G401 (cell line): ENCODE data around the gene VRTN. TPM values are rescaled to one million over a fixed set of nuclear protein-coding genes. Genes with fewer than 3 reads are reported as not detected.
"Not testable (repeated sequence)": the region's sequence is repeated elsewhere in the genome, so short reads cannot be mapped to it uniquely, and the experiment has no call there.

Source experiments
- DNase-seq: peaks from one replicate; pipeline ENCODE4 v3.0.0-alpha.2; 2015; ENCODE audit warnings: low spot score
- in situ Hi-C: cut with HindIII; loops from 2 replicates; pipeline ENCODE4 v1.10.0; 2016; ENCODE audit warnings: low sequenced_read_pairs, mixed read lengths
- total RNA-seq: library from RNA; depleted of rRNA; stranded (reverse); fragments of >200 nt; shearing (Covaris generic); gene quantifications from 2 replicates; pipeline ENCODE4 v1.2.3, GENCODE V29; 2014

Gene VRTN
- total RNA-seq, 1 experiment from 2014 or later: not detected

DNA sequence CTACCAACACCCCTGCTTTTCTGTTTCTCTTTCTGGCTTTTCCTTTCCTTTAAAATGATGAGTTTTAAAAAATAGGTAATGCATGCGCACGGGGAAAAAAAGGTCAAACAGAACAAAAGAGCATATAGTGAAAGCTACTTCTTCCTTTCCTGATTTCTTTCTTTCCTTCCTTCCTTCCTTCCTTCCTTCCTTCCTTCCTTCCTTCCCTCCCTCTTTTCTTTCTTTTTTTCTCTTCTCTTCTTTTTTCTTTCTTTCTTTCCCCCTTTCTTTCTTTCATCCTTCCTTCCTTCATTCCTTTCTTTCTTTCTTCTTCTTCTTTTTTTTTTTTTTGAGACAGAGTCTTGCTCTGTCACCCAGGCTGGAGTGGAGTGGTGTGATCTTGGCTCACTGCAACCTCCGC is 42.2 kb downstream of the VRTN start:
- in situ Hi-C loops: not testable (repeated sequence)

GRCh38 chr14:74391479-74391878 is 43.2 kb downstream of the VRTN start:
- in situ Hi-C loops: no loop called here
- DNase-seq: no peak

More for the DNA sequence above, 42.2 kb downstream of the VRTN start:
- not testable (repeated sequence) for DNase-seq

- in situ Hi-C loops: no loop called here
- no peak for DNase-seq
These were observed 44.6 kb downstream of the VRTN start for GRCh38 chr14:74392616-74393570.

DNA sequence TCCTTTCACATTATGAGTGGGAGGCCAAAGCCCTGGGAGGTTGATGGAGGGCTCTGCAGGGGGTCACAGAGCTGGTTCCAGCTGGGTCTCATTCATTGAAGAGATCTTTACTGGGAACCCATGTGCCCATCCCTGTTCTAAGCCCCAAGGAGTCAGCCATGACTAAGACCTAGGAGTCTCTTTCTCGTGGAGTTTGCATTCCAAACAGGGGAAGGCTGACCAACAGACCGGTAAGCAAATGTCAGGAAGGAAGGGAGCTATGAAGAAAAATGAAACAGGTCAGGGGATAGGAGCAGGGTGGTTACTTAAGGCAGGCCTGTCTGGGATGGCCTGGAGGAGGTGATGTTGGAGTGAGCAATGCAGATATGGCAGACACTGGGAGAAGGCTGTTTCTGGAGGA is 46.3 kb downstream of the VRTN start:
- no peak for DNase-seq
- in situ Hi-C loops: no loop called here

DNA sequence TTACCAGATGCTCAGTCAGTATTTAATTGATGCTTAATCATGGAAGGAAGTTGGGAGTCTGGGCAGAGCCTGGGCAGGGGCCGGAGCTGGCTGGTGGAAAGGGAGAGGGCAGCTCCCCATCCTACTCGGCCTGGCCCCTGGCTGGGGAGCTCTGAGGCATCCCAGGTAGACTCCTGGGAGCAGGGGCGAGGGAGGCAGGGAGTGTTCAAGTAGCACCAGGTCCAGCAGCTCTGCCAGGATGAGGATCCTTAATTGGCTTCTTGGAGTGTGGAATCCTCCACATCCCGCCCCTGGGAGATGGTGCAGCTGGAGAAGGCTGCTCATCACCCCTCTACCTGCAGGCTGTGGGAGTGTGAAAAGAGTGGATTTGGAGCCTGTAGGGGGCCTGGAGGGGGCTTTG is 46.8 kb downstream of the VRTN start:
- in situ Hi-C loops: no loop called here
- DNase-seq: no peak

DNA sequence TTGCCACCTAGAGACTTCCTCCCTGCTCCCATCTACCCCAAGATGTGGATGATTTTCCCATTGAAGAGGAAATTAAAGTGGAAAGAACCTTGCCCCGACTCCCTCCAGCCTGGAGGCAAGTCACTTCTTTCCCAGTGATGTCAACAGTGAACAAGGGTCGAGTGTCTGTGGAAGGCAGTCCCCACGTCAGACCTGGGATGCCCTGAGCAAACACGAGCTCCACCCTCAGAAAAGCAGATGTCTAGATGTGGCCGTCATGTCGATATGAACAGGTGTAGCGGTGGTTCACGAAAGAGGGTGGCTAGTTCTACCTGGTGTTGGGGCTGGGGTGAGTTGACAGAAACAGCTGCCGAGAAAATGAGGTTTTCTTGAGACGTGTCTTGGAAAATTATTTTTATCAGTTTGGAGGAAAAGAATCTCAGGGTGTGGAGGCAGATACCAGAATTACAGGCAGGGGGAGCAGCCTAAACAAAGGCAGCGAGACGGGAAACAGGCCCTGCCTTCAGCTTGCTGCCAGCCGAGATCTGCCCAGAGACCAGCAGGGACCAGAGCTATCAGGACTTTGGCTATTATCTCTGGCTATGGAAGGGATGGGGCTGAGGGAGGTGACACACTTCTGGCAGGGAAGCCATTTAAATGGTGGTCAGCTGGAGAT is 51.9 kb downstream of the VRTN start:
- no peak for DNase-seq
- in situ Hi-C loops: no loop called here

DNA sequence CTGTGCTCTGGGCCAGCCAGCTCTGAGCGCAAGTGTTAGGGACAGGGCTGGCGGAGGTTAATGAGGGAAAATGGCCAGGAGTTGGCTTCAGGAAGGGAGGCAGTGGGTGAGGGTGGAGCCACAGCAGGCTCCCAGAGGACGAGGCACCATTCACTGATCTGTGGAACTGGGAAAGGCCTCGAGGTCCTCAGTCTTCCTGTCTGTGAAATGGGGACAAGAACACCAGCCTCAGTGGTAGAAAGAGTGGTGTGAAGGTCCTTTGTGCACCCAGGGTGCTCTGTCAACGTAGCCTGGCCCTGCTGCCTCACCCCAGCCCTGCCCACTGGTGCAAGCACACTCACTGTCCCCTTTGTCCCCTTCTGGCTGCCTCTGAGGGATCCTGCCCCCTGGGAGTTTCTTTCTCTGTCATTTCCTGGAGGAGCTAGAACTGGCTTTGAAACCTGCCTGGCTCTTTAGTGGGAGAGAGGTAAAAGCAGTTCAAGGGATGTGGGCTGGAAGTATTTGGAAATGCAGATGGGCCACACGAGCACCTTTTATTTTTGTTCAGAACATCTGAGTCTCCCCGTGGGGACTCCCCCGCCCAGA is 52.7 kb downstream of the VRTN start:
- in situ Hi-C loops: no loop called here
- DNase-seq: no peak

DNA sequence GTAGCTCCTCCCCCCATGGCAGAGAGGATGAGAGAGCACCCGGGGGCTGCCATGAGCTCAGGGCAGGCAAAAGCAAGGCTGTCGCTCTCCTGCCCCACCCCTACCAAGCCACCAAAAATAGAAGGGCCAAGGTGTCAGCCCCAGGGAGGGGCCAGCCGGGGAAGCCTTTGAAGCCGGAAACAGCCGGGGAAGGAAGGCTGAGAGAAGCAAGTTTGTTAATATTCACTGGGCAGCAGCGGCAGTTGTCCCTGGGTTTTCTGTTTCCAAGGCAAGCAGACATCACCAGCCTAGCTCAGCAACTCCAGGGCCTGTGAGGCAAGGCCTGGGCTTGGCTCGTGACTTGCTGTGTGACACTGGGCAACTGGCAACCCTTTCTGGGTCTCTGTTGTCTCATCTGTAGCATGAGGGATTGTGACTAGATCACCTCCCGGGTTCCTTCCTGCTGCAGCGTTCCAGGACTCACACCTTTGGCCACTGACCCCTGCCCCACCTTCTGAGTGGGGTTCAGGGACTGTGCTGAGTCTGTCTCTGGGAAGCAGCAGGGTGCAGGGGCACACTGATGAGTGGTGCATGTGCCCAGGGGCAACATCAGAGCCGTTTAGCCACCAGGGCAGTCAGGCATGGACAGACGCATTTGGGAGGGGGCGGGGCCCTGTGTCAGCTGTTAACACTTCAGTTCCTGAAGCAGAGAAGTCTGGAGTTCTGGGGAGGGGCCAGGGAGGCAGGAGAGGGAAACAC is 53.4 kb downstream of the VRTN start:
- no peak for DNase-seq
- in situ Hi-C loops: no loop called here

DNA sequence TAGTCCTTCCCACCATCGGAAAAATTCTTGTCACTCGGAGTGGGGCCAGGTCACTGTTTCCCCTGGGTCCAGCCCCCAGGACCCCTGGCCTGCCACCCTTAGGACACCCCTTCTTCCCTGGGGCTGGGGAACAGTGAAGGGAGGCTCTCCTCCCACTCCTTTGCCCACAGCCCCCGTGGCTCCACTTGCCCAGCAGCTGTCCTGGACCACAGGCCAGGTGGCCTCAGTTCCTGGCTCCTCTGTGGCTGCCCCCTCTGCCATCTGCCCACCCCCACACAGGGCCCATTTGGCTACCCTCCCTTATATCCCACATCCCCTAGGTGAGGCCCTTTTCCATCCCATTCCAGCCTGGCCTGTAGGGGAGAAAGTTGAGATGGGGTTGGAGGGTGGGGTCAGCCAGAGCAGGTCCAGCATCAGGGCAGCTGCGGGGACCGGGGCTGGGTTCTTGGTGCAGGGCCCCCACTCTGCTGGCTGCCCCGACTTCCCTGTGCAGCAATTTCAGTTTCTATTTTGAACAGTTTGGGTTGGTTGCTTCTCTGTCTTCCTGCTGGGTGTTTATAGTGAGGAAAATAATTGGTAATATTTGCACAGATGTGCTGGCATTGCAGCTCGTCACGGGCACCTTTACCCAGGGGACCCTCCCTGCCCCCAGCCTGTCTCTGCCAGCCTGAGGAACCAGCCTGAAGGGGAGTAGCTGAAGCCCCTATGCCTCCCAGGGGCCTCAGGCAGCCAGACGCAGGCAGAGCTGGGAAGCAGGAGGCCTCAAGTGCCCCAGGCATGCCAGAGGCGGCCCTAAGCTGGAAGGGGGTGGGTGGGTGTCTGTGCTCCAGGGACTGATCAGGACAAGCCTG is 54.4 kb downstream of the VRTN start:
- in situ Hi-C loops: no loop called here
- DNase-seq: no peak

DNA sequence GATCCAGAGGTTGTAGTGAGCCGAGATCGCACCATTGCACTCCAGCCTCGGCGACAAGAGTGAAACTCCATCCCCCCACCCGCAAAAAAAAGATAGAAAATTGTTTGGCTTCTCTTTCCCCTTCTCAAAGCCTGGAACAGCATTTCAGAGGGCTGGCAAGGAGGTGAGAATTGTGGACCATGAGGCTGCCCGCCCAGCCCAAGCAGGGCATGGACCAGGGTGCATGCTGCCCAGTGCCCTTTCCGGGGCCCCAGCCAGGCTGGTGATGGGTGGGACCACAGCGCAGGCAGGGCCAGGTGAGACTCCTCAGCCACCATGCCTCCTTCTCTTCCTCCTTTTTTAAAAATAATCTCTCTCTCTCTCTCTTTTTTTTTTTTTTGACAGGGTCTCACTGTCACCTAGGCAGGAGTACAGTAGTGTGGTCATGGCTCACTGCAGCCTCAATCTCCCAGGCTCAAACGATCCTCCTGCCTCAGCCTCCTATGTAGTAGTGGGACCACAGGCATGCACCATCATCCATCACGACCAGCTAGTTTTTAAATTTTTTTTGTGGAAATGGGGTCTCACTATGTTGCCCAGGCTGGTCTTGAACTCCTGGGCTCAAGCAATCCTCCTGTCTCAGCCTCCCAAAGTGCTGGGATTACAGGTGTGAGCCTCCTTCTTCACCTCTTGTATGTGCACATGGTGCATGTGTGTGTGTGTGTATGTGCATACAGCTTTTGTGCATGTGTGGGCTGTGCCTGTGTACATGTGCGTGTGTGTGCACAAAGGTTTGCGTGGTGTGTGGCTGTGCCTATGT is 55.5 kb downstream of the VRTN start:
- in situ Hi-C loops: no loop called here
- DNase-seq: no peak

- in situ Hi-C loops: no loop called here
- no peak for DNase-seq
These were observed 56.2 kb downstream of the VRTN start for GRCh38 chr14:74404435-74404834.

- in situ Hi-C loops: no loop called here
- DNase-seq: no peak
These were observed 57.4 kb downstream of the VRTN start for GRCh38 chr14:74405663-74406062.

DNA sequence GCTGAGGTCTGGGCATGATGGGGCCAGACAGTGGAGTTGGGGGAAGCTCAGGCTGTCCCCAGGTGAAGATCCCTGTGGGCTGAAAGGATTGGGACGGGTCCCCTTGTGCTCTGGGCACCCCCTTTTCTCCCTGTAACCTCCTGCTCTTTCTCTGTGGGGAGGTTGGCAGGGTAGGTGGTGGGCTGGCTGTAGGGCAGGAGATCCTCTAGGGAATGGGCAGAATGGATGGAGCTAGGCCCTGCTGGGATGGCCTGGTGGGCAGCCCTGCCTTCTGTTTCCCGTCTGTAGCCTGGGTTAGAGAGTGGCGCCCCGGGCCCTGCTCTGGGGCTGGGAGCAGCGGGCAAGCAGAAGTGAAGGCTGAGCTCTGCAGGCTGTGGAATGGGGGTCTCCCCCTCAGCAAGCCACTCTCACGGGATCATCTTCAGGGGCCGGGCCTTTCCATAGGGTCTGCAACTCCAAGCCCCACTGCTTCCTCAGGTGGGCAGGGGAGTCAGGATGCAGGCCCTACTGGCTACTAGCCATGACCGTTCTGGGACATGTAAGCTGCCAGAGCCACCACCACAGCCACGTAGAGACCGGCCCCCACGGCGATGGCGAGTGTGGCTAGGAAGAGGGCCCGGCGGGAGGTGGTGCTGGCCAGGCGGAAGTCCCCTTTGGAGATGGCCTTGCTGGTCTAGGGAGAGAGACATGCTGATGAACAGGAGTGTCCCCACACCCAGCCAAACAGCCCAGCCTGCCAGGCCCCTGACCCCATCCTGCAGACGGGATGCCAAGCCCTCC is 58.9 kb downstream of the VRTN start:
- in situ Hi-C loops: no loop called here
- DNase-seq: no peak

DNA sequence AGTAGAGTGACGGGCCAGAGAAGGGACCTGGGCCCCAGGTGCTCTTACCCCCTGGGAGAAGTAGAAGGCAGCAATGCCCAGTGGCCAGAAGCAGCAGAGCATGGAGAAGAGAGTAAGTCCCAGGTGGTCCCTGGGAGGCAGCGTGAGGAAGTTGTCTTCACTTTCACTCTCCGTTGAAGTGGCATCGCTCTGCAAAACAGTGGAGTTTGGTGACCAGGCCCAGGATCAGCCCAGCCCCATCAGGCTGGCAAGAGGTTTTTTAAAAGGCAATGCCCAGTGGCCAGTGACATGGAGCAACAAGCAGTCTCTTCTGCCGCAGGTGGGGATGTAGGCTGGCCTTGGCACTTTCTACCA is 59.5 kb downstream of the VRTN start:
- in situ Hi-C loops: no loop called here
- DNase-seq: no peak

- no peak for DNase-seq
- in situ Hi-C loops: no loop called here
These were observed 60.6 kb downstream of the VRTN start for GRCh38 chr14:74408870-74409269.

GRCh38 chr14:74409441-74409840 is 61.2 kb downstream of the VRTN start:
- no peak for DNase-seq
- in situ Hi-C loops: no loop called here
